Kidney epithelial cell (primary cell): ENCODE data around the gene AKAP9. TPM values are rescaled to one million over a fixed set of nuclear protein-coding genes. Genes with fewer than 3 reads are reported as not detected.

ENCODE experiments used
- DNase-seq: peaks from one replicate; pipeline ENCODE4 v3.0.0-alpha.2; 2010; ENCODE audit warnings: low read depth
- H3K27me3 ChIP-seq: 2 replicates; pipeline ENCODE4 v1.6.0; 2011; ENCODE audit warnings: low read length; ENCODE audit not compliant: control insufficient read depth, insufficient read depth
- H3K36me3 ChIP-seq: 2 replicates; pipeline ENCODE4 v1.5.1; 2011; ENCODE audit warnings: low read length; ENCODE audit not compliant: control insufficient read depth, insufficient read depth
- H3K4me3 ChIP-seq: 2 replicates; pipeline ENCODE4 v1.5.1; 2011; ENCODE audit warnings: low read depth, mild to moderate bottlenecking, control low read depth, low read length
- CTCF ChIP-seq: IDR thresholded peaks from 2 replicates; pipeline ENCODE4 v1.5.1; 2011; ENCODE audit warnings: mild to moderate bottlenecking, moderate library complexity, low read length, control low read depth, inconsistent platforms; ENCODE audit not compliant: insufficient read depth, poor library complexity, severe bottlenecking
- total RNA-seq: library from RNA; depleted of rRNA; stranded (reverse); fragments of >200 nt; gene quantifications from 2 replicates; pipeline ENCODE4 v1.2.3, GENCODE V29; 2015

The AKAP9 gene
- total RNA-seq, 1 donor from 2014 or later: 36.2 TPM

- H3K4me3 ChIP-seq: no peak overlapping the region
- no peaks in the 10 kb centered on the region for H3K36me3 ChIP-seq
- no peak for TF ChIP-seq CTCF
- no peaks in the 10 kb centered on the region for H3K27me3 ChIP-seq
- DNase-seq: no peak
Measured at GRCh38 chr7:91916051-91916440, 24.6 kb upstream of the AKAP9 start.

- DNase-seq: no peak
- no peaks in the 10 kb centered on the region for H3K27me3 ChIP-seq
- no peak for TF ChIP-seq CTCF
- no peak overlapping the region for H3K4me3 ChIP-seq
- no peaks in the 10 kb centered on the region for H3K36me3 ChIP-seq
Measured at GRCh38 chr7:91918356-91918755, 22.3 kb upstream of the AKAP9 start.

DNA sequence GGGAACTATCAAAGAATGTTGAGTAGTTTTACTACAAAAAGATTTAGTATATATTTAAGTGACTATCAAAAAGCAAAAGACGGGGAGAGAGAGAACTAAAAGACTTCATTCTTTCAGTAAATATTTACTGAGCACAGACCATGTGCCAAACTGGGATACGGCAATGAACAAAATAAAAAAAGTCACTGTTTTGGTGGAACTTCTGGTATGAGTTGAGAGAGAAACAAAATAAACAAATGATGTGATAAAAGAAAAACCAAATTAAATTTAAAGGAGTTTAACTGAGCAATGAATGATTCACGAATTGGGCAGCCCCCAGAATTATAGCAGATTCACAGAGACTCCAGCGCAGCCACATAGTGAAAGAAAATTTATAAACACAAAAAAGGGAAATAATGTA, 17.8 kb upstream of the AKAP9 start:
- H3K4me3 ChIP-seq: no peak overlapping the region
- no peaks in the 10 kb centered on the region for H3K27me3 ChIP-seq
- no peak for DNase-seq
- H3K36me3 ChIP-seq: no peaks in the 10 kb centered on the region
- TF ChIP-seq CTCF: no peak

- no peak for DNase-seq
- no peak overlapping the region for H3K4me3 ChIP-seq
- no peaks in the 10 kb centered on the region for H3K27me3 ChIP-seq
- H3K36me3 ChIP-seq: no peaks in the 10 kb centered on the region
- no peak for TF ChIP-seq CTCF
Measured at GRCh38 chr7:91927912-91928311, 12.8 kb upstream of the AKAP9 start.

- Histone ChIP-seq H3K4me3 (no peak overlapping the region), H3K27me3 (no peaks in the 10 kb centered on the region), H3K36me3 (no peaks in the 10 kb centered on the region)
- TF ChIP-seq CTCF: no peak
- no peak for DNase-seq
Measured at GRCh38 chr7:91929463-91929862, 11.2 kb upstream of the AKAP9 start.

DNA sequence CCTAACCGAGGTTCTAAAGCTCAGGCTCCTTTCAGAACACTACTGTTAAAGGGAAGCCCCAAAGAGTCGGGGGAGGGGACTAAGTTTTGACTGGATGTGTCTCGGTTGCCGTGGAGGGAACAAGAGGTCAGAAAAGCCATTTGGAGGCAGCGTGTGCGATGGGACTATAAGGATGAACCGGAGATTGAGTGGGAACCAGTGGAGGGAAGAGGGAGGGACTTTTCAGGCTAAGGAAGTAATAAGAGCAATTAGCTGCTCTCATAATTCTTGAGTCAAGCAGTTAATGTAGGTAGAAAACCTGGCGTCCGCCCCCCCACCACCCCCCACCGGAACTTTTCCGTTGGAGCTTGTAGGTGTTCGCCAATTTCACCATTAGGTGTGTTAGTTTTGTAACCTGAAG, 491 bp upstream of the AKAP9 start:
- DNase-seq: no peak
- Histone ChIP-seq H3K36me3 (no peaks in the 10 kb centered on the region), H3K4me3 (peak overlapping the region; percentile 90), H3K27me3 (no peaks in the 10 kb centered on the region)
- no peak for TF ChIP-seq CTCF
